AG10803 (cell line): ENCODE measurements around the gene PTGDR2.

Experiments
- DNase-seq: peaks from one replicate; pipeline ENCODE4 v3.0.0; 2010; ENCODE audit warnings: low read depth
- H3K4me3 ChIP-seq: 2 replicates; pipeline ENCODE4 v1.5.1; 2011; ENCODE audit warnings: mild to moderate bottlenecking, low read length, control low read depth
- TF ChIP-seq, protein P1 (sequence below): conservative IDR thresholded peaks from 2 replicates; pipeline ENCODE4 v1.5.1; 2011; ENCODE audit warnings: mild to moderate bottlenecking, low read length, control low read depth, inconsistent platforms

Gene PTGDR2

DNA sequence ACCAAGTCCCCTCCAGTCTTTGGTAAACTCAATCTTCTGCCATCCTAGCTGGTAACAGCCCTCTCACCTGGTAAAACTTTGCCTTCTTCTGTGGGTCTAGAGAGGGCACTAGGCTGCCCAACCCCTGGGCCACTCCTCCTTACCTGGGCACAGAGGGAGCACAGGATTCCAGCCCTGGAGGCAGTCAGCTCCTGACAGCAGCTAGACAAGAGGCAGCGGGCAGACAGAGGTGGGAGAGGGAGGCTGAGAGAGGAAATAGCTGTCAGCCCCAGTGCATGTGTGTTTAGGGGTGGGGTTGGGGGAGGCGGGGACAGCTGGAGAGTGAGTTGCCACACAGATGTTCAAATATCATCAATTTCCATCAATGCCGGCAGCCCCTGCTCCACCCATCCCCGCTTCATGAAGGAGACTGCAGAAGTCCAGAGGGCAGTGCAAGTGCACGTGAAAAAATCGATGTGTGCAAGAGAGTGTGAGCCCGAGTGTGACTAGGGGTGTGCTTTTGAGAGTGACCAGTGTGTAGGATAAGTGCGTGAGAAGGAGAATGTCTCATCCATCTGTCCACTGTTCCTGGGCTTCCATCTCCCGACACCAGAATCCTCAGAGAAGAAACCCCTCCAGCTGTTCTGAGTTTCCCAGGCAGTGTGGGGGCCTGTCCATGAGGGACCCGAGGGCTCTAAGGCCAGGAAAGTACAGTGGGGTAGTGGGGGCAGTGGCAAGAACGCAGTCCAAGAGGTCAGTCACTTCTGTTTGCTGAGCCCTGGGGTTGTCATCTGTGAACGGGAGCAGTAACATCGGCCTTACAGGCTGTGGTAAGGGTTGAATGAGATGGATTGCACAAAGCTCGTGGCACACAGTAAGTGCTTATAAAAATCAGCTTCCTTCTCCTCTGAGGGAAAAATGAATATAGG lies at the start of gene PTGDR2:
TSS of gene PTGDR2 (minus strand) at position 225 of the 908 bp plus-strand sequence. CDS start 2,228 bp downstream, outside the sequence.
- DNase-seq = no peak
- TF ChIP-seq, protein P1, sequence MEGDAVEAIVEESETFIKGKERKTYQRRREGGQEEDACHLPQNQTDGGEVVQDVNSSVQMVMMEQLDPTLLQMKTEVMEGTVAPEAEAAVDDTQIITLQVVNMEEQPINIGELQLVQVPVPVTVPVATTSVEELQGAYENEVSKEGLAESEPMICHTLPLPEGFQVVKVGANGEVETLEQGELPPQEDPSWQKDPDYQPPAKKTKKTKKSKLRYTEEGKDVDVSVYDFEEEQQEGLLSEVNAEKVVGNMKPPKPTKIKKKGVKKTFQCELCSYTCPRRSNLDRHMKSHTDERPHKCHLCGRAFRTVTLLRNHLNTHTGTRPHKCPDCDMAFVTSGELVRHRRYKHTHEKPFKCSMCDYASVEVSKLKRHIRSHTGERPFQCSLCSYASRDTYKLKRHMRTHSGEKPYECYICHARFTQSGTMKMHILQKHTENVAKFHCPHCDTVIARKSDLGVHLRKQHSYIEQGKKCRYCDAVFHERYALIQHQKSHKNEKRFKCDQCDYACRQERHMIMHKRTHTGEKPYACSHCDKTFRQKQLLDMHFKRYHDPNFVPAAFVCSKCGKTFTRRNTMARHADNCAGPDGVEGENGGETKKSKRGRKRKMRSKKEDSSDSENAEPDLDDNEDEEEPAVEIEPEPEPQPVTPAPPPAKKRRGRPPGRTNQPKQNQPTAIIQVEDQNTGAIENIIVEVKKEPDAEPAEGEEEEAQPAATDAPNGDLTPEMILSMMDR = no peak
- H3K4me3 ChIP-seq = no peak within 1 kb of the TSS

DNA sequence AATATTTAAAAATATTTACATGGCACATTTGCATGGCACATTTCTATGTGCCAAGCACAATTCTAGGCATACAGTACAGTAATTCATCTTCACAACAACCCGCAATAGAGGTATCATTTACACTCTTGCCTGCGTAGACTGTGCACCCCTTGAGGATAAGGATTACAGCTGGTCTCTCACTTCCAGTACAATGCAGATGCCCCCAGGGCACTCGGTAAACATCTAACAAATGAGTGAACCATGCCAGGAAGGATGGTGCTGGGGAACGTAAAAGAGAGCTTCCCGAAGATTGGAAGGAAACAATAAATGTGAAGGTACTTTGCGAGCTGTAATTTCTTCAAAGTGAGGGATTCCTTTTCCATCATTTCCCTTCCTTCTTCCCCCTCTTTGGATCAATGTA lies 49.3 kb upstream of the PTGDR2 start:
- peak overlapping the region; percentile 86 for H3K4me3 ChIP-seq
- TF ChIP-seq, protein P1 = no peak
- DNase-seq = no peak

GRCh38 chr11:60902625-60903024 lies 46.9 kb upstream of the PTGDR2 start:
- TF ChIP-seq, protein P1 = no peak
- DNase-seq = no peak
- no peak overlapping the region for H3K4me3 ChIP-seq

GRCh38 chr11:60900673-60901404 lies 45.1 kb upstream of the PTGDR2 start:
- no peak for DNase-seq
- TF ChIP-seq, protein P1 = no peak
- H3K4me3 ChIP-seq = no peak overlapping the region

DNA sequence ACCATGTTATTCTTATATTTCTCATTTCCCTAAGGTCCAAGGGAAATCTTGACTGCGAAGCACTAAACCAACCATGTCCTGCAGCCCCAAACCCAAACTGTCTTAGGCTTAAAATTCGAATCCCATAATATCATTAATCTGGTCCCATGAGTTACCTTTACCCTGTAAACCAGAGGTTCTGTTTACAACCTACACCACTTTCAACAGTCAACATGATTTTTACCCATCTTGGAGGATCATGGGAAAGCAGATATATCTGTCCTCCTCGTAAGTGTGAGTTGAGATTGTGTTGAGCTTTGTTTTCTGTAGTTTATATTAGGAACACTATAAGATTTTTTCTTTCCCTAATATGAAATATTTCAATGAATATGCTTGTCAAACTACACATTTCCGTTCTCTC lies 44.2 kb upstream of the PTGDR2 start:
- TF ChIP-seq, protein P1 = no peak
- no peak overlapping the region for H3K4me3 ChIP-seq
- DNase-seq = no peak

DNA sequence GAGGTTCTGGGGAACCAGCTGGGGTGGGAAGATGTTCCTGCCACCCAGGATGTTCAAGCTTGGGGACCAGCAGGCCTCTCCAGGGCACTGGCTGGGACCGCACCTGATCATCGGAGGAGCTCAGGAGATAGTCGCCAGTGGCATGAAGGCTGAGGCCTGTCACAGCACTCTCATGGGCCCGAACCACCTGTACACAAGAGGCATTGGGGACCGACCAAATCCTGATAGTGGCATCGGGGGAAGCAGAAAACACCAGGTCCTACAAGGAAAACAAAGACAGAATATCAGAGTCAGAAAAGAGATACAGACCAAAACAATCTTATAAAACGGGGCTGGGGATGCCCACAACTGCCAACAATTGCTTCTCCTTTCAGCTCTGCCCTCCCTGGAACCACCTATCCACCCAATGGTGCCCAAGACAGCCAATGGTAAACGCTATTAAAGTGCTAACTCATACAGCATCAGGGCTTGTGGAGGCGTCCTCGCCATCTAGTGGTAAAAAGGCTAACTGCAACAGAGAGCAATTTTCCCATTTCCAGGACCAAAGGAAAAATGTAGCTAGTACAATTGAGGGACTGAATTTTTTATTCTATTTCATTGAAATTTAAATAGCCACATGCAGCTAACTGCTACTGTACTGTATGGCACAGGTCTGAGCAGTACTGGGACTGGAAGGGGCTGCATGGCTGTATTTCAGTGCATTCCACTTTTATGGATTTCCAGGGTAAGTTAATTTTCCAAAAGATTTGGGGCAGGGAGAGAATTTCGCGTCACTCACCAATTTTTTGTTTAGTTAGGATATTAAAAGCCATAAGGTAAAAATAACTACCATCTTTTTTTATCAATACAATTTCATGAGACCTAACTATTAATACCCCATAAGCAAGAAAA lies 43.5 kb upstream of the PTGDR2 start:
- no peak overlapping the region for H3K4me3 ChIP-seq
- TF ChIP-seq, protein P1 = peak; percentile 98
- DNase-seq = peak; percentile 70
